GM10266 (cell line): ENCODE measurements around the gene DNAJB8.

Source experiments
- DNase-seq: peaks from one replicate; pipeline ENCODE4 v3.0.0; 2012; ENCODE audit errors: extremely low spot score
- CTCF ChIP-seq: IDR thresholded peaks from 2 replicates; pipeline ENCODE4 v1.5.1; 2012; ENCODE audit warnings: mild to moderate bottlenecking, low read depth; ENCODE audit not compliant: control insufficient read depth, insufficient read depth; ENCODE audit errors: missing control alignments

Gene DNAJB8

GRCh38 chr3:128435058-128435457, 31.6 kb downstream of the DNAJB8 start:
- TF ChIP-seq CTCF, result no peak
- no peak for DNase-seq

DNA sequence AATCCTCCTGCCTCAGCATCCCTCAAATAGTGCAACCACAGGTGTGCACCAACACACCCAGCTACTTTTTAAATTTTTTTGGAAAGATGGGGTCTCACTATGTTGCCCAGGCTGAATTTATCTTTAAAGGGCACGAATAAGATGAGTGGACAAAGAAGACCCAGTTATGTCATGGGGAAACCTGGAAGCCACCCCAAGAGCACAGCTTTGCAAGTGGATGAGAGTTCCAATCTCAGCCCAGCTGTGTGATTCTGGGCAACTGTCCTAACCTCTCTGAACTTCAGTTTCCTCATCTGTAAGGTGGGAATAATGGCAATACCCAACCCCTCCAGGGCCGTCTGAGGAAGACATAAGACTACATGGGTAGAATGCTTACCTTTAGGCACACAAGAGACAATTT, 32.2 kb downstream of the DNAJB8 start:
- TF ChIP-seq CTCF, result no peak
- DNase-seq, result no peak

DNA sequence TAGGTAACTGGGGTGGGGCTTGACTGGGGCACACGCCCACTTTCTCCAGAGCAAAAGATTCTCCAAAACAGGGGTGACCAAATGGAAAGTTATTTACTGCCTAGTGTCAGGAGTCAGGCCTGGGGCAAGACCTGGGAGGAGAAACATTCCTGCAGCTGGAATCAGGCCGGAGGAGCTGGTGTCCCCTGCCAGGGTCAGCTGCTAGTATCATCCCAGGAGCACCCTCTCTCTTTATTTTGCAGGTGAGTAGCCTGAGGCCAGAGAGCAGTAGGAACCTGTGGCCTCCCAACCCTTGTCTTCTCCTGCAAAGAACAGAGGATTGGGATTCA, 32.9 kb downstream of the DNAJB8 start:
- no peak for TF ChIP-seq CTCF
- no peak for DNase-seq

GRCh38 chr3:128432971-128433836, 33.5 kb downstream of the DNAJB8 start:
- DNase-seq, result no peak
- no peak for TF ChIP-seq CTCF

GRCh38 chr3:128432301-128432970, 34.3 kb downstream of the DNAJB8 start:
- no peak for DNase-seq
- TF ChIP-seq CTCF, result no peak

- TF ChIP-seq CTCF, result no peak
- no peak for DNase-seq
Measured at GRCh38 chr3:128431803-128432300, 34.8 kb downstream of the DNAJB8 start.

- no peak for TF ChIP-seq CTCF
- DNase-seq, result no peak
Measured at GRCh38 chr3:128430731-128431130, 36.0 kb downstream of the DNAJB8 start.
